ENCODE data around the gene NUP188.

Gene NUP188

GRCh38 chr9:129053020-129053419 is 105.5 kb downstream of the NUP188 start:
- no peak for DNase-seq

GRCh38 chr9:129054163-129054851 is 106.8 kb downstream of the NUP188 start:
- no peak for DNase-seq

All from nucleus accumbens (tissue), 56 donors.